HEK293 (cell line): ENCODE measurements around the gene S100A7.

Experiments
- CTCF ChIA-PET: fragments of 350-600 bp; formaldehyde crosslinking; extraction: SDS; loops from one replicate; lab custom pipeline; 2021; ENCODE audit warnings: antibody characterized with exemption; lab: Yijun Ruan, JAX
- POLR2A ChIA-PET: fragments of 300-600 bp; formaldehyde crosslinking; extraction: SDS; loops from one replicate; lab custom pipeline; 2020; ENCODE audit warnings: antibody characterized with exemption, inconsistent platforms; lab: Yijun Ruan, JAX
- H3K27ac ChIP-seq: fragments of 200-500 bp; sonication (Bioruptor generic); 2 replicates; pipeline ENCODE4 v1.5.1; 2014; ENCODE audit warnings: low read depth, low read length, control low read depth, inconsistent platforms; ENCODE audit errors: extremely low read depth
- H3K36me3 ChIP-seq, 2 experiments: fragments of 200-500 bp in 1 of 2; sonication (Bioruptor generic) in 1 of 2; 1 replicate in 1 of 2; 2 replicates in 1 of 2; pipeline ENCODE4 v1.5.1; 2014 to 2017; ENCODE audit warnings: inconsistent platforms in 2 of 2, low read length in 2 of 2; ENCODE audit not compliant: control insufficient read depth in 2 of 2, insufficient read depth in 1 of 2
- H3K4me1 ChIP-seq: fragments of 200-500 bp; sonication (Bioruptor generic); 2 replicates; pipeline ENCODE4 v1.5.1; 2014; ENCODE audit warnings: mild to moderate bottlenecking, low read length, inconsistent platforms; ENCODE audit not compliant: control insufficient read depth, insufficient read depth
- H3K4me3 ChIP-seq: 2 replicates; pipeline ENCODE4 v1.5.1; 2011; ENCODE audit warnings: low read depth, mild to moderate bottlenecking, control low read depth, low read length, moderate library complexity
- H3K9me3 ChIP-seq: fragments of 200-500 bp; sonication (Bioruptor generic); 2 replicates; pipeline ENCODE4 v1.5.1; 2014; ENCODE audit warnings: low read depth, low read length, inconsistent platforms; ENCODE audit not compliant: control insufficient read depth, insufficient read depth
- EGR2 ChIP-seq: fragments of 450-650 bp; formaldehyde crosslinking; IDR thresholded peaks from 2 replicates; pipeline ENCODE4 v1.5.1; 2016; ENCODE audit warnings: low read depth, missing biosample characterization, missing genetic modification characterization
- PRDM10 ChIP-seq: fragments of 450-650 bp; formaldehyde crosslinking; IDR thresholded peaks from 2 replicates; pipeline ENCODE4 v1.5.1; 2016; ENCODE audit warnings: missing biosample characterization, missing genetic modification characterization
- PRDM4 ChIP-seq: fragments of 450-650 bp; formaldehyde crosslinking; IDR thresholded peaks from 2 replicates; pipeline ENCODE4 v1.5.1; 2017; ENCODE audit warnings: missing biosample characterization, missing genetic modification characterization
- SP2 ChIP-seq: fragments of 450-650 bp; formaldehyde crosslinking; IDR thresholded peaks from 2 replicates; pipeline ENCODE4 v1.5.1; 2016; ENCODE audit warnings: missing biosample characterization, missing genetic modification characterization
- TRIM28 ChIP-seq: IDR thresholded peaks from 2 replicates; pipeline ENCODE4 v1.6.1; 2011; ENCODE audit warnings: low read length, control low read depth, borderline replicate concordance
- ZBTB11 ChIP-seq: fragments of 450-650 bp; formaldehyde crosslinking; conservative IDR thresholded peaks from 2 replicates; pipeline ENCODE4 v1.5.1; 2016; ENCODE audit warnings: low read depth, missing biosample characterization, missing genetic modification characterization
- ZFP3 ChIP-seq: fragments of 450-650 bp; formaldehyde crosslinking; IDR thresholded peaks from 2 replicates; pipeline ENCODE4 v1.5.1; 2016; ENCODE audit warnings: low read depth, missing biosample characterization, missing genetic modification characterization
- ZFP37 ChIP-seq: fragments of 450-650 bp; formaldehyde crosslinking; IDR thresholded peaks from 2 replicates; pipeline ENCODE4 v1.5.1; 2016; ENCODE audit warnings: missing biosample characterization, missing genetic modification characterization
- ZNF133 ChIP-seq: fragments of 450-650 bp; formaldehyde crosslinking; IDR thresholded peaks from 2 replicates; pipeline ENCODE4 v1.5.1; 2016; ENCODE audit warnings: missing biosample characterization, missing genetic modification characterization
- ZNF211 ChIP-seq: fragments of 450-650 bp; formaldehyde crosslinking; IDR thresholded peaks from 2 replicates; pipeline ENCODE4 v1.5.1; 2016; ENCODE audit warnings: low read depth, missing biosample characterization, missing genetic modification characterization
- ZNF23 ChIP-seq: fragments of 450-650 bp; formaldehyde crosslinking; IDR thresholded peaks from 2 replicates; pipeline ENCODE4 v1.5.1; 2016; ENCODE audit warnings: missing biosample characterization, missing genetic modification characterization, borderline replicate concordance
- ZNF544 ChIP-seq: fragments of 450-650 bp; formaldehyde crosslinking; IDR thresholded peaks from 2 replicates; pipeline ENCODE4 v1.5.0; 2017; ENCODE audit warnings: missing biosample characterization, missing genetic modification characterization
- ZNF558 ChIP-seq: fragments of 450-650 bp; formaldehyde crosslinking; IDR thresholded peaks from 2 replicates; pipeline ENCODE4 v1.5.1; 2016; ENCODE audit warnings: missing biosample characterization, missing genetic modification characterization
- ZNF629 ChIP-seq: fragments of 450-650 bp; formaldehyde crosslinking; IDR thresholded peaks from 2 replicates; pipeline ENCODE4 v1.5.1; 2017; ENCODE audit warnings: missing biosample characterization, missing genetic modification characterization
- ZNF660 ChIP-seq: fragments of 450-650 bp; IDR thresholded peaks from 2 replicates; pipeline ENCODE4 v1.5.1; 2018; ENCODE audit warnings: missing biosample characterization, mild to moderate bottlenecking, missing genetic modification characterization
- ZSCAN18 ChIP-seq: fragments of 450-650 bp; formaldehyde crosslinking; IDR thresholded peaks from 2 replicates; pipeline ENCODE4 v1.5.1; 2016; ENCODE audit warnings: missing biosample characterization, missing genetic modification characterization

The S100A7 gene

GRCh38 chr1:153487707-153488106 is 27.3 kb upstream of the S100A7 start:
- Histone ChIP-seq H3K9me3 (no peaks in the 10 kb centered on the region), H3K4me3 (no peak overlapping the region), H3K27ac (no peak overlapping the region), H3K36me3 (no peaks in the 10 kb centered on the region), H3K4me1 (no peaks in the 10 kb centered on the region; the same call in 1 of the 2 replicates)
- ChIA-PET POLR2A (no interaction called here), CTCF (interaction anchor here (0.6 to 3.7 kb wide), 6 partner anchors 21 to 136 kb away, joined by 3 to 16 read pairs (median 4); no protein-coding TSS in a partner anchor)
- TF ChIP-seq ZFP3 (tag by site-specific recombination) (no peak), ZNF133 (tag by site-specific recombination) (no peak), ZBTB11 (tag by site-specific recombination) (no peak), ZNF660 (tag by site-specific recombination) (no peak), ZNF544 (tag by site-specific recombination) (no peak), PRDM10 (tag by site-specific recombination) (no peak), ZFP37 (tag by site-specific recombination) (no peak), ZNF211 (no peak), EGR2 (tag by site-specific recombination) (no peak), TRIM28 (no peak), ZNF23 (tag by site-specific recombination) (no peak), PRDM4 (tag by site-specific recombination) (no peak), ZSCAN18 (tag by site-specific recombination) (no peak), SP2 (no peak), ZNF558 (no peak), ZNF629 (tag by site-specific recombination) (no peak)
